ENCODE results near the gene DDX17.

GRCh38 chr22:38452373-38453065, 53.6 kb downstream of the DDX17 start:
- TF ChIP-seq FOXM1 (IDR thresholded peaks at IDR 0.05; ENCODE audit: borderline replicate concordance) (no peak), BHLHE40 (IDR thresholded peaks at IDR 0.05; ENCODE audit: borderline replicate concordance) (no peak), ARNT (IDR thresholded peaks at IDR 0.05) (no peak), TARDBP (IDR thresholded peaks at IDR 0.05) (no peak), ZNF384 (IDR thresholded peaks at IDR 0.05) (no peak), FOXK2 (IDR thresholded peaks at IDR 0.05) (no peak)

All from HEK293T (cell line).